ENCODE data around the gene CAMKK2.
"Not testable (repeated sequence)": the region's sequence is repeated elsewhere in the genome, so short reads cannot be mapped to it uniquely, and the experiment has no call there.

CAMKK2 gene

GRCh38 chr12:121278169-121279070 is 18.1 kb downstream of the CAMKK2 start:
- no peak for DNase-seq

- DNase-seq, result no peak
Observed at GRCh38 chr12:121277374-121277759, 19.1 kb downstream of the CAMKK2 start.

- no peak for DNase-seq
Observed at GRCh38 chr12:121274036-121274763, 22.3 kb downstream of the CAMKK2 start.

GRCh38 chr12:121273364-121273896 is 23.1 kb downstream of the CAMKK2 start:
- DNase-seq, result no peak

GRCh38 chr12:121267822-121268221 is 28.7 kb downstream of the CAMKK2 start:
- no peak for DNase-seq

- no peak for DNase-seq
Observed at GRCh38 chr12:121264951-121265515, 31.5 kb downstream of the CAMKK2 start.

- DNase-seq, result no peak
Observed at GRCh38 chr12:121264135-121264534, 32.4 kb downstream of the CAMKK2 start.

- no peak for DNase-seq
Observed at GRCh38 chr12:121263206-121263935, 33.1 kb downstream of the CAMKK2 start.

- no peak for DNase-seq
Observed at GRCh38 chr12:121261398-121261797, 35.1 kb downstream of the CAMKK2 start.

GRCh38 chr12:121260091-121260490 is 36.4 kb downstream of the CAMKK2 start:
- no peak for DNase-seq

- no peak for DNase-seq
Observed at GRCh38 chr12:121259074-121259473, 37.4 kb downstream of the CAMKK2 start.

GRCh38 chr12:121257704-121258449 is 38.6 kb downstream of the CAMKK2 start:
- DNase-seq, result not testable (repeated sequence)

GRCh38 chr12:121255433-121255832 is 41.1 kb downstream of the CAMKK2 start:
- DNase-seq, result no peak

- no peak for DNase-seq
Observed at GRCh38 chr12:121253638-121254335, 42.7 kb downstream of the CAMKK2 start.

GRCh38 chr12:121252712-121253345 is 43.7 kb downstream of the CAMKK2 start:
- no peak for DNase-seq

GRCh38 chr12:121251838-121252237 is 44.7 kb downstream of the CAMKK2 start:
- DNase-seq, result no peak

- no peak for DNase-seq
Observed at GRCh38 chr12:121250359-121250758, 46.1 kb downstream of the CAMKK2 start.

GRCh38 chr12:121248622-121249021 is 47.9 kb downstream of the CAMKK2 start:
- DNase-seq, result no peak

GRCh38 chr12:121246893-121247557 is 49.5 kb downstream of the CAMKK2 start:
- no peak for DNase-seq

GRCh38 chr12:121245951-121246350 is 50.6 kb downstream of the CAMKK2 start:
- no peak for DNase-seq

Data from T-helper 1 cell (primary cell).